B cell (primary cell): ENCODE measurements around the gene CTAGE8.
"Not testable (repeated sequence)": the region's sequence is repeated elsewhere in the genome, so short reads cannot be mapped to it uniquely, and the experiment has no call there.

Source experiments
- CTCF ChIP-seq: fragments of 200-600 bp; IDR thresholded peaks from one replicate; pipeline ENCODE4 v1.8.0; 2022; ENCODE audit warnings: antibody characterized with exemption, mild to moderate bottlenecking
- EZH2 ChIP-seq: IDR thresholded peaks from 2 replicates; pipeline ENCODE4 v1.6.1; 2012; ENCODE audit warnings: borderline replicate concordance, low read depth, mild to moderate bottlenecking, moderate library complexity, low read length; ENCODE audit not compliant: insufficient read depth, poor library complexity, severe bottlenecking

GRCh38 chr7:144245372-144245771 lies 23.7 kb downstream of the CTAGE8 start:
- TF ChIP-seq CTCF, EZH2: not testable (repeated sequence)
